HEK293 (cell line): ENCODE data around the gene ADGRL1.

Experiments used
- HOXD13 ChIP-seq: sonication (generic); formaldehyde crosslinking; IDR thresholded peaks from 2 replicates; pipeline ENCODE4 v1.8.0; 2022; ENCODE audit warnings: missing genetic modification reagents, borderline replicate concordance
- IKZF3 ChIP-seq: fragments of 450-650 bp; IDR thresholded peaks from 2 replicates; pipeline ENCODE4 v1.5.0; 2018; ENCODE audit warnings: missing biosample characterization, mild to moderate bottlenecking, missing genetic modification characterization, moderate library complexity
- KLF10 ChIP-seq: fragments of 450-650 bp; IDR thresholded peaks from 2 replicates; pipeline ENCODE4 v1.5.1; 2018; ENCODE audit warnings: missing biosample characterization, mild to moderate bottlenecking, missing genetic modification characterization
- KLF7 ChIP-seq: fragments of 450-650 bp; formaldehyde crosslinking; IDR thresholded peaks from 2 replicates; pipeline ENCODE4 v1.5.1; 2016; ENCODE audit warnings: missing biosample characterization, missing genetic modification characterization, borderline replicate concordance
- PBX3 ChIP-seq: sonication (generic); formaldehyde crosslinking; IDR thresholded peaks from 2 replicates; pipeline ENCODE4 v1.8.1; 2022; ENCODE audit warnings: mild to moderate bottlenecking, moderate library complexity, missing genetic modification reagents
- PRDM10 ChIP-seq: fragments of 450-650 bp; formaldehyde crosslinking; IDR thresholded peaks from 2 replicates; pipeline ENCODE4 v1.5.1; 2016; ENCODE audit warnings: missing biosample characterization, missing genetic modification characterization
- REPIN1 ChIP-seq: fragments of 450-650 bp; formaldehyde crosslinking; IDR thresholded peaks from 2 replicates; pipeline ENCODE4 v1.5.1; 2017; ENCODE audit warnings: missing biosample characterization, missing genetic modification characterization, low read depth
- SETDB1 ChIP-seq: IDR thresholded peaks from one replicate; pipeline ENCODE4 v1.6.1; 2017; ENCODE audit warnings: mild to moderate bottlenecking, low read length, moderate library complexity, mixed read lengths; ENCODE audit not compliant: insufficient read length
- ZBTB11 ChIP-seq: fragments of 450-650 bp; formaldehyde crosslinking; conservative IDR thresholded peaks from 2 replicates; pipeline ENCODE4 v1.5.1; 2016; ENCODE audit warnings: low read depth, missing biosample characterization, missing genetic modification characterization
- ZBTB26 ChIP-seq: fragments of 450-650 bp; formaldehyde crosslinking; optimal IDR thresholded peaks from 2 replicates; pipeline ENCODE3; 2016; ENCODE audit warnings: missing biosample characterization, mild to moderate bottlenecking, missing genetic modification characterization
- ZBTB49 ChIP-seq: fragments of 450-650 bp; formaldehyde crosslinking; IDR thresholded peaks from 2 replicates; pipeline ENCODE4 v1.5.1; 2016; ENCODE audit warnings: missing biosample characterization, missing genetic modification characterization, low read depth
- ZFP69B ChIP-seq: fragments of 450-650 bp; formaldehyde crosslinking; IDR thresholded peaks from 2 replicates; pipeline ENCODE4 v1.5.1; 2016; ENCODE audit warnings: missing biosample characterization, missing genetic modification characterization
- ZNF114 ChIP-seq: fragments of 450-650 bp; formaldehyde crosslinking; IDR thresholded peaks from 2 replicates; pipeline ENCODE4 v1.5.0; 2017; ENCODE audit warnings: missing biosample characterization, missing genetic modification characterization
- ZNF214 ChIP-seq: fragments of 450-650 bp; formaldehyde crosslinking; IDR thresholded peaks from 2 replicates; pipeline ENCODE4 v1.5.1; 2017; ENCODE audit warnings: missing biosample characterization, mild to moderate bottlenecking, missing genetic modification characterization, borderline replicate concordance
- ZNF24 ChIP-seq: fragments of 450-650 bp; formaldehyde crosslinking; IDR thresholded peaks from 2 replicates; pipeline ENCODE4 v1.5.1; 2016; ENCODE audit warnings: missing biosample characterization, missing genetic modification characterization
- ZNF280C ChIP-seq: fragments of 450-650 bp; formaldehyde crosslinking; IDR thresholded peaks from 2 replicates; pipeline ENCODE4 v1.5.1; 2016; ENCODE audit warnings: missing biosample characterization, missing genetic modification characterization
- ZNF423 ChIP-seq: fragments of 450-650 bp; formaldehyde crosslinking; IDR thresholded peaks from 2 replicates; pipeline ENCODE4 v1.5.1; 2016; ENCODE audit warnings: missing biosample characterization, missing genetic modification characterization
- ZNF426 ChIP-seq: fragments of 450-650 bp; formaldehyde crosslinking; IDR thresholded peaks from 2 replicates; pipeline ENCODE4 v1.5.1; 2017; ENCODE audit warnings: missing biosample characterization, missing genetic modification characterization, mild to moderate bottlenecking, inconsistent platforms, moderate library complexity
- ZNF48 ChIP-seq: fragments of 450-650 bp; formaldehyde crosslinking; IDR thresholded peaks from 2 replicates; pipeline ENCODE4 v1.5.1; 2016; ENCODE audit warnings: missing biosample characterization, missing genetic modification characterization
- ZNF510 ChIP-seq: fragments of 450-650 bp; formaldehyde crosslinking; IDR thresholded peaks from 2 replicates; pipeline ENCODE4 v1.5.1; 2018; ENCODE audit warnings: mild to moderate bottlenecking, missing genetic modification characterization, missing biosample characterization; ENCODE audit not compliant: insufficient replicate concordance
- ZNF558 ChIP-seq: fragments of 450-650 bp; formaldehyde crosslinking; IDR thresholded peaks from 2 replicates; pipeline ENCODE4 v1.5.1; 2016; ENCODE audit warnings: missing biosample characterization, missing genetic modification characterization
- ZNF660 ChIP-seq: fragments of 450-650 bp; IDR thresholded peaks from 2 replicates; pipeline ENCODE4 v1.5.1; 2018; ENCODE audit warnings: missing biosample characterization, mild to moderate bottlenecking, missing genetic modification characterization
- ZNF776 ChIP-seq: fragments of 450-650 bp; formaldehyde crosslinking; IDR thresholded peaks from 2 replicates; pipeline ENCODE4 v1.5.0; 2017; ENCODE audit warnings: missing biosample characterization, missing genetic modification characterization, borderline replicate concordance
- ZSCAN30 ChIP-seq: fragments of 450-650 bp; IDR thresholded peaks from 2 replicates; pipeline ENCODE4 v1.5.1; 2018; ENCODE audit warnings: missing biosample characterization, mild to moderate bottlenecking, missing genetic modification characterization, moderate library complexity

The ADGRL1 gene

GRCh38 chr19:14116918-14117578 is 88.9 kb downstream of the ADGRL1 start (continued):
- TF ChIP-seq ZBTB49 (tag by site-specific recombination) (no peak), ZNF280C (tag by site-specific recombination) (no peak), ZNF114 (tag by site-specific recombination) (no peak), PBX3 (no peak), ZFP69B (tag by site-specific recombination) (no peak), ZNF48 (tag by site-specific recombination) (no peak), REPIN1 (tag by site-specific recombination) (no peak), KLF7 (tag by site-specific recombination) (no peak), ZSCAN30 (tag by site-specific recombination) (0 out of 2 replicates have a peak, but pooled peaks have one; percentile 13), ZNF214 (tag by site-specific recombination) (no peak), ZBTB11 (tag by site-specific recombination) (no peak), HOXD13 (no peak), ZNF558 (tag by site-specific recombination) (no peak), ZNF660 (tag by site-specific recombination) (0 out of 2 replicates have a peak, but pooled peaks have one; percentile 49), ZNF423 (no peak), SETDB1 (no peak), ZNF426 (no peak), KLF10 (no peak), ZNF776 (tag by site-specific recombination) (no peak), ZNF510 (tag by site-specific recombination) (no peak), PRDM10 (tag by site-specific recombination) (no peak), IKZF3 (no peak), ZBTB26 (tag by site-specific recombination) (peak; percentile 12), ZNF24 (tag by site-specific recombination) (no peak)
